ENCODE measurements around the gene NTF3. TPM values are rescaled to one million over a fixed set of nuclear protein-coding genes. Genes with fewer than 3 reads are reported as not detected.

NTF3 gene
- total RNA-seq, 2 donors from 2014 or later = 0.71 to 4.1 TPM

- no peaks in the 10 kb centered on the region for H3K4me1 ChIP-seq (ENCODE audit: control insufficient read depth, insufficient read depth, low read length)
- 82 to 89% methylated on average over 7 of the region's 7 CpGs for WGBS, 2 experiments (ENCODE audit: insufficient coverage in 1 of 2, insufficient read length in 1 of 2)
- DNase-seq = no peak
- no peaks in the 10 kb centered on the region for H3K9me3 ChIP-seq (ENCODE audit: control insufficient read depth, low read length)
- H3K4me3 ChIP-seq (ENCODE audit: low read length) = no peak overlapping the region
- peaks cover 17% of the 10 kb centered on the region for H3K27me3 ChIP-seq (ENCODE audit: control insufficient read depth, insufficient read depth, low read length, poor library complexity, severe bottlenecking)
- no peak for TF ChIP-seq CTCF (conservative IDR thresholded peaks at IDR 0.05)
- H3K4me1 Mint-ChIP-seq = peaks cover 10% of the 10 kb centered on the region
- H3K9me3 Mint-ChIP-seq = no peaks in the 10 kb centered on the region
- H3K27ac ChIP-seq (ENCODE audit: low read depth, low read length) = no peak overlapping the region
- H3K4me3 Mint-ChIP-seq = no peak overlapping the region
- no peak overlapping the region for H3K9ac ChIP-seq (ENCODE audit: extremely low read depth, low read length, poor library complexity, severe bottlenecking)
- H3K27ac Mint-ChIP-seq = no peak overlapping the region
- no peaks in the 10 kb centered on the region for H3K36me3 Mint-ChIP-seq (ENCODE audit: low read depth)
- peaks cover 16% of the 10 kb centered on the region for H3K27me3 Mint-ChIP-seq (ENCODE audit: insufficient read depth)
- no peaks in the 10 kb centered on the region for H3K36me3 ChIP-seq (ENCODE audit: control insufficient read depth, insufficient read depth, low read length)
Observed at GRCh38 chr12:5470221-5470620, 38.3 kb downstream of the NTF3 start.

DNA sequence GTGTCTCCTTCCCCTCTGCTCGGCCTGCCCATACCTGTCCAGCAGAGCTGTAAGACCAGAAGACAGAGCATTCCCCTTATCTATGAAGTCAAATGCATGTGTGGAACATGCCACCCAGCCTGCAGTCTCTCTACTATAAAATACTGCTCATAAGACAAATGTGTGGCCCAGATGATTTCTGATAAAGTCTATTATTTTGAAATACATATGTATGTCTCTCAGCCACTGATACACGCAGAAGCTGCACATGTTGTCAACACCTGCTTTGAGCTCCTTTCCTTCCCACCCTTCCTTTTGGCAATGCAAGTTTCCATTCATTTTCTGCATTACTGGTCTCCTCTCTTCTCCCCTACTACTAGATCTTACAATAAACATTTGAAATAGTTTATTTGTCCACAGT is 38.8 kb downstream of the NTF3 start:
- Histone ChIP-seq H3K4me1 (ENCODE audit: control insufficient read depth, insufficient read depth, low read length) (no peaks in the 10 kb centered on the region), H3K4me3 (ENCODE audit: low read length) (no peak overlapping the region), H3K9ac (ENCODE audit: extremely low read depth, low read length, poor library complexity, severe bottlenecking) (no peak overlapping the region), H3K36me3 (ENCODE audit: control insufficient read depth, insufficient read depth, low read length) (no peaks in the 10 kb centered on the region), H3K9me3 (ENCODE audit: control insufficient read depth, low read length) (no peaks in the 10 kb centered on the region), H3K27me3 (ENCODE audit: control insufficient read depth, insufficient read depth, low read length, poor library complexity, severe bottlenecking) (peaks cover 17% of the 10 kb centered on the region), H3K27ac (ENCODE audit: low read depth, low read length) (no peak overlapping the region)
- Mint-ChIP-seq H3K36me3 (ENCODE audit: low read depth) (no peaks in the 10 kb centered on the region), H3K9me3 (no peaks in the 10 kb centered on the region), H3K4me3 (no peak overlapping the region), H3K27me3 (ENCODE audit: insufficient read depth) (peaks cover 13% of the 10 kb centered on the region), H3K4me1 (peaks cover 10% of the 10 kb centered on the region), H3K27ac (no peak overlapping the region)
- DNase-seq = no peak
- 80 to 89% methylated on average over 2 of the region's 2 CpGs for WGBS, 2 experiments (ENCODE audit: insufficient coverage in 1 of 2, insufficient read length in 1 of 2)
- no peak for TF ChIP-seq CTCF (conservative IDR thresholded peaks at IDR 0.05)

DNA sequence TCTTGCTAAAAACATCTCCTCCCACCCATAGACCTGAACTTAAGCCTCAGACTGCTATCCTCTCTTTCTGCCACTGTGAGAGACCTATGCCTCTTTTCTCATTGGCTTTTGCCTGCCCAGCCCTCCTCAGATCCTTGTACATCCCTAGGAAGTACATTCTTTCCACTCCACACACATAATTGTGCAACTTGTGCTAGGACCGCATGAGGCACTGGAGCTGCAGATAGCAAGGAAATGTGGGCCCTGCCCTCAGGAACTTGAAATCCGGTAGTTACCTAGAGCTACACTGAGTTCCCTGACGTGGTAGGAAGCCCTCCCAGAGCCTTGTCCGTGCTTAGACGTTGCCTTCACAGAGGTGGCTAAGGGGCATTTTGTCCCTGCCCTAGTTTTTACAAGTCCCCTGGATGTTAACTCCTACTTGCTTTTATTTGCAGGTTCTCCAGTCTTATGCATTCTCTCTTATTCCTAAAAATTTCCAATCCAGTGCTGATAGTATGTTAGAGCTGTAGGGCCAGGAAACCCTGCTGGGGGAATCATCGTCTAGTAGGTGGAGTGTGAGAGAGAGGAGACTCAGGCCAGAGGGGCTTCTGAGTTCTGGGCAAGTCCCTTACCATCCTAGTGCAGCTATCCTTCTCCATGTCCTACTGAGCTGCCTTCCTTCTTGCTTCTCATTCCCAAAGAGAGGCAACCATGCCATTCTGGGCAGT is 41.3 kb downstream of the NTF3 start:
- Mint-ChIP-seq H3K4me3 (no peak overlapping the region), H3K36me3 (ENCODE audit: low read depth) (no peaks in the 10 kb centered on the region), H3K27me3 (ENCODE audit: insufficient read depth) (peaks cover 9% of the 10 kb centered on the region)

More for the DNA sequence above, 41.3 kb downstream of the NTF3 start:
- H3K4me1 Mint-ChIP-seq = peaks cover 13% of the 10 kb centered on the region
- 88 to 94% methylated on average over 5 to 6 of the region's 6 CpGs for WGBS, 2 experiments (ENCODE audit: insufficient coverage in 1 of 2, insufficient read length in 1 of 2)
- Histone ChIP-seq H3K9me3 (ENCODE audit: control insufficient read depth, low read length) (no peaks in the 10 kb centered on the region), H3K27me3 (ENCODE audit: control insufficient read depth, insufficient read depth, low read length, poor library complexity, severe bottlenecking) (peaks cover 17% of the 10 kb centered on the region), H3K36me3 (ENCODE audit: control insufficient read depth, insufficient read depth, low read length) (no peaks in the 10 kb centered on the region), H3K4me3 (ENCODE audit: low read length) (no peak overlapping the region), H3K9ac (ENCODE audit: extremely low read depth, low read length, poor library complexity, severe bottlenecking) (no peak overlapping the region), H3K27ac (ENCODE audit: low read depth, low read length) (no peak overlapping the region), H3K4me1 (ENCODE audit: control insufficient read depth, insufficient read depth, low read length) (no peaks in the 10 kb centered on the region)
- TF ChIP-seq CTCF (conservative IDR thresholded peaks at IDR 0.05) = no peak
- DNase-seq = no peak
- no peak overlapping the region for H3K27ac Mint-ChIP-seq
- no peaks in the 10 kb centered on the region for H3K9me3 Mint-ChIP-seq
